AG09309 (cell line): ENCODE measurements around the gene TLE7.

ENCODE experiments used
- DNase-seq: peaks from one replicate; pipeline ENCODE4 v3.0.0-alpha.2; 2010; ENCODE audit warnings: low read depth
- H3K4me3 ChIP-seq: 2 replicates; pipeline ENCODE4 v1.5.1; 2011; ENCODE audit warnings: mild to moderate bottlenecking, low read depth, low read length, moderate library complexity; ENCODE audit not compliant: control insufficient read depth
- CTCF ChIP-seq: IDR thresholded peaks from 2 replicates; pipeline ENCODE4 v1.5.1; 2011; ENCODE audit warnings: mild to moderate bottlenecking, low read depth, low read length, inconsistent platforms; ENCODE audit not compliant: insufficient read depth, control insufficient read depth; ENCODE audit errors: missing control alignments

The TLE7 gene

GRCh38 chr16:71442051-71442440, at the start of gene TLE7:
TSS of gene TLE7 (minus strand) at chr16:71442054. CDS start at chr16:71433324, 8,730 bp downstream.
- H3K4me3 ChIP-seq = no peak within 1 kb of the TSS
- DNase-seq = no peak
- TF ChIP-seq CTCF = no peak

GRCh38 chr16:71491054-71491453, 49.2 kb upstream of the TLE7 start:
- no peak overlapping the region for H3K4me3 ChIP-seq
- DNase-seq = no peak
- TF ChIP-seq CTCF = no peak

- H3K4me3 ChIP-seq = no peak overlapping the region
- no peak for DNase-seq
- TF ChIP-seq CTCF = no peak
These were observed 48.5 kb upstream of the TLE7 start for GRCh38 chr16:71490361-71490760.

GRCh38 chr16:71489122-71489521, 47.3 kb upstream of the TLE7 start, which contains the start of gene ZNF19:
TSS of gene ZNF19 (minus strand) at chr16:71489324. CDS start at chr16:71482114, 7,210 bp downstream.
- H3K4me3 ChIP-seq = no peak within 1 kb of the TSS
- no peak for DNase-seq
- TF ChIP-seq CTCF = no peak

- H3K4me3 ChIP-seq = peak overlapping the region; percentile 60
- TF ChIP-seq CTCF = no peak
- DNase-seq = peak; percentile 87
These were observed 42.4 kb upstream of the TLE7 start for GRCh38 chr16:71484006-71484893.

GRCh38 chr16:71482569-71482968, 40.7 kb upstream of the TLE7 start:
- TF ChIP-seq CTCF = no peak
- no peak overlapping the region for H3K4me3 ChIP-seq
- no peak for DNase-seq
